ENCODE data around the gene COPZ1.
"Not testable (repeated sequence)": the region's sequence is repeated elsewhere in the genome, so short reads cannot be mapped to it uniquely, and the experiment has no call there.

The COPZ1 gene

GRCh38 chr12:54324617-54325441, at the start of gene COPZ1:
TSS of gene COPZ1 (plus strand) at chr12:54325131. CDS start at chr12:54325164, 33 bp downstream.
- H3K27me3 ChIP-seq (ENCODE audit: control insufficient read depth in 5 of 5, insufficient read depth in 4 of 5, low read length in 5 of 5), result no peaks in the 10 kb centered on the region
- peaks cover 0 to 6% (median 0%) of the 10 kb centered on the region in 5 donors for H3K36me3 ChIP-seq (ENCODE audit: control insufficient read depth in 5 of 5, insufficient read depth in 5 of 5, low read length in 5 of 5)
- H3K27ac ChIP-seq (ENCODE audit: low read depth, low read length), result peak within 1 kb of the TSS; percentile 79
- peak within 1 kb of the TSS; percentile 40 to 96 (median 90) for H3K9ac ChIP-seq (ENCODE audit: low read length in 5 of 5)
- peaks cover 0 to 30% (median 23%) of the 10 kb centered on the region in 5 donors for H3K4me1 ChIP-seq (ENCODE audit: control insufficient read depth in 5 of 5, insufficient read depth in 5 of 5, low read length in 5 of 5)
- H3K4me3 ChIP-seq (ENCODE audit: low read depth in 1 of 5, low read length in 5 of 5), result peak within 1 kb of the TSS; percentile 89 to 100 (median 98)
- H3K9me3 ChIP-seq (ENCODE audit: control insufficient read depth in 5 of 5, low read length in 5 of 5), result no peaks in the 10 kb centered on the region

GRCh38 chr12:54276368-54276767, 48.6 kb upstream of the COPZ1 start:
- Histone ChIP-seq H3K4me1 (ENCODE audit: control insufficient read depth in 5 of 5, insufficient read depth in 5 of 5, low read length in 5 of 5) (peaks cover 4 to 24% (median 18%) of the 10 kb centered on the region in 5 donors), H3K4me3 (ENCODE audit: low read depth in 1 of 5, low read length in 5 of 5) (no peak overlapping the region), H3K27ac (ENCODE audit: low read depth, low read length) (no peak overlapping the region), H3K27me3 (ENCODE audit: control insufficient read depth in 5 of 5, insufficient read depth in 4 of 5, low read length in 5 of 5) (no peaks in the 10 kb centered on the region), H3K36me3 (ENCODE audit: control insufficient read depth in 5 of 5, insufficient read depth in 5 of 5, low read length in 5 of 5) (peaks cover 0 to 10% (median 4%) of the 10 kb centered on the region in 5 donors), H3K9ac (ENCODE audit: low read length in 5 of 5) (no peak overlapping the region), H3K9me3 (ENCODE audit: control insufficient read depth in 5 of 5, low read length in 5 of 5) (no peaks in the 10 kb centered on the region)

- H3K27me3 ChIP-seq (ENCODE audit: control insufficient read depth in 5 of 5, insufficient read depth in 4 of 5, low read length in 5 of 5), result no peaks in the 10 kb centered on the region
- peak overlapping the region; percentile 95 for H3K27ac ChIP-seq (ENCODE audit: low read depth, low read length)
- H3K4me1 ChIP-seq (ENCODE audit: control insufficient read depth in 5 of 5, insufficient read depth in 5 of 5, low read length in 5 of 5), result peaks cover 4 to 39% (median 33%) of the 10 kb centered on the region in 5 donors
- H3K36me3 ChIP-seq (ENCODE audit: control insufficient read depth in 5 of 5, insufficient read depth in 5 of 5, low read length in 5 of 5), result peaks cover 8 to 18% (median 16%) of the 10 kb centered on the region in 5 donors
- H3K9ac ChIP-seq (ENCODE audit: low read length in 5 of 5), result peak overlapping the region in 4 of 5 donors; percentile 72 to 98 (median 94)
- H3K9me3 ChIP-seq (ENCODE audit: control insufficient read depth in 5 of 5, low read length in 5 of 5), result no peaks in the 10 kb centered on the region
- H3K4me3 ChIP-seq (ENCODE audit: low read depth in 1 of 5, low read length in 5 of 5), result no peak overlapping the region
Observed at GRCh38 chr12:54277823-54278276, 47.1 kb upstream of the COPZ1 start.

- H3K4me1 ChIP-seq (ENCODE audit: control insufficient read depth in 5 of 5, insufficient read depth in 5 of 5, low read length in 5 of 5), result peaks cover 6 to 53% (median 47%) of the 10 kb centered on the region in 5 donors
Observed at GRCh38 chr12:54279227-54279631, 45.7 kb upstream of the COPZ1 start.

GRCh38 chr12:54279632-54280467, 45.1 kb upstream of the COPZ1 start, which contains the start of gene CBX5:
TSS of gene CBX5 (minus strand) at chr12:54280122. CDS start at chr12:54257650, 22,472 bp downstream.
- Histone ChIP-seq H3K4me1 (ENCODE audit: control insufficient read depth in 5 of 5, insufficient read depth in 5 of 5, low read length in 5 of 5) (peaks cover 6 to 59% (median 50%) of the 10 kb centered on the region in 5 donors), H3K9me3 (ENCODE audit: control insufficient read depth in 5 of 5, low read length in 5 of 5) (no peaks in the 10 kb centered on the region), H3K4me3 (ENCODE audit: low read depth in 1 of 5, low read length in 5 of 5) (peak within 1 kb of the TSS; percentile 84 to 100 (median 96)), H3K27ac (ENCODE audit: low read depth, low read length) (peak within 1 kb of the TSS; percentile 95), H3K36me3 (ENCODE audit: control insufficient read depth in 5 of 5, insufficient read depth in 5 of 5, low read length in 5 of 5) (peaks cover 19 to 32% (median 26%) of the 10 kb centered on the region in 5 donors), H3K27me3 (ENCODE audit: control insufficient read depth in 5 of 5, insufficient read depth in 4 of 5, low read length in 5 of 5) (no peaks in the 10 kb centered on the region), H3K9ac (ENCODE audit: low read length in 5 of 5) (peak within 1 kb of the TSS; percentile 87 to 98 (median 94))

More at GRCh38 chr12:54279227-54279631, 45.7 kb upstream of the COPZ1 start:
- peak overlapping the region; percentile 71 to 98 (median 92) for H3K9ac ChIP-seq (ENCODE audit: low read length in 5 of 5)
- no peaks in the 10 kb centered on the region for H3K27me3 ChIP-seq (ENCODE audit: control insufficient read depth in 5 of 5, insufficient read depth in 4 of 5, low read length in 5 of 5)
- no peaks in the 10 kb centered on the region for H3K9me3 ChIP-seq (ENCODE audit: control insufficient read depth in 5 of 5, low read length in 5 of 5)
- H3K27ac ChIP-seq (ENCODE audit: low read depth, low read length), result peak overlapping the region; percentile 95
- peak overlapping the region; percentile 84 to 100 (median 91) for H3K4me3 ChIP-seq (ENCODE audit: low read depth in 1 of 5, low read length in 5 of 5)
- H3K36me3 ChIP-seq (ENCODE audit: control insufficient read depth in 5 of 5, insufficient read depth in 5 of 5, low read length in 5 of 5), result peaks cover 18 to 28% (median 24%) of the 10 kb centered on the region in 5 donors

- Histone ChIP-seq H3K4me1 (ENCODE audit: control insufficient read depth in 5 of 5, insufficient read depth in 5 of 5, low read length in 5 of 5) (peaks cover 6 to 63% (median 55%) of the 10 kb centered on the region in 5 donors), H3K9me3 (ENCODE audit: control insufficient read depth in 5 of 5, low read length in 5 of 5) (no peaks in the 10 kb centered on the region)
Observed at GRCh38 chr12:54280468-54281260, 44.3 kb upstream of the COPZ1 start, which contains the start of gene HNRNPA1. TSS of gene HNRNPA1 (plus strand) at chr12:54280726. CDS start at chr12:54280808, 82 bp downstream.

GRCh38 chr12:54281261-54281638, 43.7 kb upstream of the COPZ1 start:
- peak overlapping the region; percentile 84 to 100 (median 96) for H3K4me3 ChIP-seq (ENCODE audit: low read depth in 1 of 5, low read length in 5 of 5)
- peak overlapping the region; percentile 95 for H3K27ac ChIP-seq (ENCODE audit: low read depth, low read length)
- H3K9ac ChIP-seq (ENCODE audit: low read length in 5 of 5), result peak overlapping the region; percentile 79 to 98 (median 92)
- H3K27me3 ChIP-seq (ENCODE audit: control insufficient read depth in 5 of 5, insufficient read depth in 4 of 5, low read length in 5 of 5); H3K9me3 ChIP-seq (ENCODE audit: control insufficient read depth in 5 of 5, low read length in 5 of 5): not testable (repeated sequence)
- peaks cover 6 to 69% (median 61%) of the 10 kb centered on the region in 5 donors for H3K4me1 ChIP-seq (ENCODE audit: control insufficient read depth in 5 of 5, insufficient read depth in 5 of 5, low read length in 5 of 5)
- peaks cover 28 to 46% (median 39%) of the 10 kb centered on the region in 5 donors for H3K36me3 ChIP-seq (ENCODE audit: control insufficient read depth in 5 of 5, insufficient read depth in 5 of 5, low read length in 5 of 5)

More at GRCh38 chr12:54280468-54281260, 44.3 kb upstream of the COPZ1 start, which contains the start of gene HNRNPA1:
- Histone ChIP-seq H3K27ac (ENCODE audit: low read depth, low read length) (peak within 1 kb of the TSS; percentile 95), H3K27me3 (ENCODE audit: control insufficient read depth in 5 of 5, insufficient read depth in 4 of 5, low read length in 5 of 5) (no peaks in the 10 kb centered on the region), H3K36me3 (ENCODE audit: control insufficient read depth in 5 of 5, insufficient read depth in 5 of 5, low read length in 5 of 5) (peaks cover 25 to 40% (median 34%) of the 10 kb centered on the region in 5 donors), H3K4me3 (ENCODE audit: low read depth in 1 of 5, low read length in 5 of 5) (peak within 1 kb of the TSS; percentile 84 to 100 (median 96)), H3K9ac (ENCODE audit: low read length in 5 of 5) (peak within 1 kb of the TSS; percentile 87 to 98 (median 94))

GRCh38 chr12:54281694-54282093, 43.2 kb upstream of the COPZ1 start:
- not testable (repeated sequence) for H3K9me3 ChIP-seq (ENCODE audit: control insufficient read depth in 5 of 5, low read length in 5 of 5); H3K27me3 ChIP-seq (ENCODE audit: control insufficient read depth in 5 of 5, insufficient read depth in 4 of 5, low read length in 5 of 5)
- Histone ChIP-seq H3K4me3 (ENCODE audit: low read depth in 1 of 5, low read length in 5 of 5) (peak overlapping the region; percentile 84 to 100 (median 96)), H3K9ac (ENCODE audit: low read length in 5 of 5) (peak overlapping the region; percentile 79 to 98 (median 92)), H3K27ac (ENCODE audit: low read depth, low read length) (peak overlapping the region; percentile 95), H3K36me3 (ENCODE audit: control insufficient read depth in 5 of 5, insufficient read depth in 5 of 5, low read length in 5 of 5) (peaks cover 33 to 51% (median 43%) of the 10 kb centered on the region in 5 donors), H3K4me1 (ENCODE audit: control insufficient read depth in 5 of 5, insufficient read depth in 5 of 5, low read length in 5 of 5) (peaks cover 6 to 73% (median 65%) of the 10 kb centered on the region in 5 donors)

Data from subcutaneous abdominal adipose tissue (tissue), 5 donors.